CD4-positive, alpha-beta T cell treated with Interleukin-2 at 100 ng/mL for 4 hours (primary cell): ENCODE results near the gene NEK2.
"Not testable (repeated sequence)": the region's sequence is repeated elsewhere in the genome, so short reads cannot be mapped to it uniquely, and the experiment has no call there.

Source experiments
- DNase-seq: peaks from one replicate; pipeline ENCODE4 v3.0.0-alpha.2; 2020; ENCODE audit warnings: low spot score

The NEK2 gene

DNA sequence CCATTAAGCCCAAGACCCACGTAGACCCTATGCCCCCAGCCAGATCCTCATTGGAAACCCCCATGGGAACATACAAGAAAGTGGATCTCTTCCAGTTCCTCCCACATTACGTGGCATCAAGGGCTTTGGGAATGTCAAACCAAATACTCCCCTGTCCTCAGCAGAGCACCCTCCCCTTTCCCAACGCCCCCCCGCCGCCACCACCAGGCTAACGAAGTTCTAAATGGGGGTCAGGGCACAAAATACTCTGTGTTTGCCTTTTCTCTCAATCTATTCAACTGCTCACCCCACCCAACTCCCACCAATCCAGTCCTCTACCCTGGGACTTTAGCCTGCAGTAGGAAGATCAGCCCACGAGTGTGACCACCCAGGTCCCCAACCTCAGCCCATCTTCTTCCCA lies 24.5 kb downstream of the NEK2 start:
- no peak for DNase-seq

DNA sequence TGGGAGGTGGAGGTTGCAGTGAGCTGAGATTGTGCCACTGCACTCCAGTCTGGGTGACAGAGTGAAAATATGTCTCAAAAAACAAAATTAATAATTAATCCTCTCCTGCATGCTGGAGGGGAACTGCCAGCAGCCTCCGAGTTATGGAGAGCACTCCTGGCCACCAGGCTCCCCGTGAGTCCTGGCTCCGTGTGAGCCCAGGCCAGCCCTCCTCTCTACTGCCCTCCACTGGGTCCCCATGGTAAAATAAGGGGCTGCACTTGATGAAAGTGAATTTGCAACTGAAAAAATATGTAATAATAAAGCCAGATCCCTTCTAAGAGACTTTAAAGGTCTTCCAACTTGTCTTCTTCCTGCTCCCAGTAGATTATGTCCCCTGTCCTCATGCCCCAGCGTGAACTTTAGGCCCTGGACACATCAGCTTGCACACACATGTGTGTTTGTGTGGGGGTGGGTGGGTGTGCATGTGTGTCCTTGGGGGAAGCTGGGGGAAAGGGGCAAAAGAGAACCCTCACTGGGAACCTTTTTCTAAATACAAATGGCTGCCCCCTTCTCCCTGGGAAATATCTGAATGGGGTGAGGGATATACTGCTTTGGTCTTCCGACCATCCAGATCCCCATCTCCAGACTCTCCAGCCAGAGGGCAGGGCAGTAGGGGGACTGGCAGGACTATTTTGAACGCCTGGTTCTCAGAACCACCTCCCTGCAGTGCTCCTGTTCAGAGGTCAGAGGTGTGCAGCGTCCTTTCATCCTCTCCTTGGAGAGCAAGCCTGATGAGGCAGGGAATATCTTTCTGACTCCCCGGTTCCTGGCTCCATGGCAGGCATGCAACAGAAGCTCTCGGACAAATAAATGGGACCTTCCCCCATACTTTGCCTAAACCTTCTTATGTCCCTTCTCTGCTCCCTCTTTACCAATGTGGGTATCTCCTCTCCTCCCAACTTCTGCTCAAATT lies 26.2 kb downstream of the NEK2 start:
- DNase-seq, result peak; percentile 25

DNA sequence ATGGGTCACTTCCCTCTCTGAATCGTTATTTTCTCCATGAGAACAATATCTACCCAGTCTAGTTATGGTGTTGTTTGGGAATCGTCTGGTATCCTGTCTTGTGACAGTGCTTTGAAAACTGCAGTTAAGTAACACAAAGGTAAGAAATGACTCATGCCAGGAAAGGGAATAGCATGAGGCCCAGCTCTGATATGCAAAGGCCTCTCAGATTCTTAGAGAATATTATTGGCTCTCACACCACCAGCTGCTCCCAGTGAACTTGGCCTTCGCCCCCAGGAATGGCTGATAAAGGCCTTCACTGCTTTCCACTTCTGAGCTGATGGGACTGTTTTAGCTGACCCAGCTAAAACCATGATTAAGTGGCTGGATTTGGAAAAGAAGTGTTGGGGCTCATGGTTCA lies 27.1 kb downstream of the NEK2 start:
- no peak for DNase-seq

DNA sequence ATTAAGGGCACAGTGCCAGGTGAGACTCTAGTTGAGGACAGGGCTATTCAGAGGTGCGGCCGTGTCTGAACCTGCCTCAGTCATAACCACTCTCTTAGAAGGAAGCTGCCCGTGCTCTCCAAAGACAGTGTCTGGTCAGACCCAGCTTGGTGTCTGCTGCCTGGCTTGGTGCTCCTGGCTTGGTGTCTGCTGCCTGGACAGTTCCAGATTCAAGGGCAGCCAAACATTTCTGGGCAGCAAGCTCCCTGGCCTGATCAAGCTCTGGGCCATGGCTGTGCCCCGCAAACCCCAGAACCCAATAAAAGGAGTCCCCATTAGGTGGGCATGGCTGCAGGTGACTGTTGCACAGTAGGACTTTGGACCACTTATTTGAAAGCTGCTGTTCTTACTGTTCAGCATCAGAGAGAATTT lies 27.7 kb downstream of the NEK2 start:
- no peak for DNase-seq

DNA sequence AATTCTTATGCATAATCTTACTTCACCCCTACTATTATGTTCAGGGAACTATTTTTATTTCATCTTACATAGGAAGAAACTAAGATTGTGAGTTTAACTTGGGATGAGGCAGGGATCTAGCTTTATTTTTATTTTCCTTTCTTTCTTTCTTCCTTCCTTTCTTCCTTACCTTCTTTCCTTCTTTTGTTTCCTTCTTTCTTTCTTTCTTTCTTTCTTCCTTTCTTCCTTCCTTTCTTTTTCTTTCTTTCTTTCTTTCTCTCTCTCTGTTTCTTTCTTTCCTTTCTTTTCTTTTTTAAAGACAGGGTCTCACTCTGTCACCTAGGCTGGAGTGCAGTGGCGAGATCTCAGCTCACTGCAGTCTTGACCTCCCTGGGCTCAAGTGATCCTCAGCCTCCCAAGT lies 28.9 kb downstream of the NEK2 start:
- no peak for DNase-seq

GRCh38 chr1:211645601-211646000 lies 29.8 kb downstream of the NEK2 start:
- not testable (repeated sequence) for DNase-seq

- no peak for DNase-seq
Measured at GRCh38 chr1:211644653-211645052, 30.8 kb downstream of the NEK2 start.

- no peak for DNase-seq
Measured at GRCh38 chr1:211643324-211644212, 31.9 kb downstream of the NEK2 start.

- DNase-seq, result no peak
Measured at GRCh38 chr1:211642870-211643269, 32.6 kb downstream of the NEK2 start.

GRCh38 chr1:211641942-211642341 lies 33.5 kb downstream of the NEK2 start:
- DNase-seq, result no peak

DNA sequence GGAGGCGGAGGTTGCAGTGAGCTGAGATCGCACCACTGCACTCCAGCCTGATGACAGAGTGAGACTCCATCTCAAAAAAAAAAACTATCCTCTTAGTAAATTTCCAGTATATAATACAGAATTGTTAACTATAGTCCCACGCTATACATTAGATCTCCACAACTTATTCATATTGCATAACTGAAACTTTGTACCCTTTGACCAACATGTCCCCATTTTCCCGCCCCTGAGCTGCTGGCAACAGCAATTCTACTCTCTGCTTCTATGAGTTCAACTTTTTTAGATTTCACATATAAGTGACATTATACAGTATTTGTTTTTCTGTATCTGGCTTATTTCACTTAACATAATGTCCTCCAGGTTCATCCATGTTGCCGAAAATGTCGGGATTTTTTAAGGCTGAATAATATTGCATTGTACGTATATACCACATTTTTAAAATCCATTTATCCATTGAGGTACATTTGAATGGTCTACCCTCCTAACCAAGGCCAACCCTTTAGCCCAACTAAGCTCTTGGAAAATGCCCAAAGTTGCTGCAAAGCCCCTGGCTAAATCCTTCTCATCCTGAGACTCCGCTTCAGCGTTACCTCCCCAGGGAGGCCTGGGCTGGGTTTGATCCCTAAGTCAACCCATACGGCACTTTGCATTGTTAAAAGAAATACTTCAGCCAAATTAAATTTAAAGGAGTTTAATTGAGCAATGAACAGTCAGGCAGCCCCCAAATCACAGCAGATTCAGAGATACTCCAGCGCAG lies 34.2 kb downstream of the NEK2 start:
- DNase-seq, result no peak

- no peak for DNase-seq
Measured at GRCh38 chr1:211640301-211640630, 35.2 kb downstream of the NEK2 start.

DNA sequence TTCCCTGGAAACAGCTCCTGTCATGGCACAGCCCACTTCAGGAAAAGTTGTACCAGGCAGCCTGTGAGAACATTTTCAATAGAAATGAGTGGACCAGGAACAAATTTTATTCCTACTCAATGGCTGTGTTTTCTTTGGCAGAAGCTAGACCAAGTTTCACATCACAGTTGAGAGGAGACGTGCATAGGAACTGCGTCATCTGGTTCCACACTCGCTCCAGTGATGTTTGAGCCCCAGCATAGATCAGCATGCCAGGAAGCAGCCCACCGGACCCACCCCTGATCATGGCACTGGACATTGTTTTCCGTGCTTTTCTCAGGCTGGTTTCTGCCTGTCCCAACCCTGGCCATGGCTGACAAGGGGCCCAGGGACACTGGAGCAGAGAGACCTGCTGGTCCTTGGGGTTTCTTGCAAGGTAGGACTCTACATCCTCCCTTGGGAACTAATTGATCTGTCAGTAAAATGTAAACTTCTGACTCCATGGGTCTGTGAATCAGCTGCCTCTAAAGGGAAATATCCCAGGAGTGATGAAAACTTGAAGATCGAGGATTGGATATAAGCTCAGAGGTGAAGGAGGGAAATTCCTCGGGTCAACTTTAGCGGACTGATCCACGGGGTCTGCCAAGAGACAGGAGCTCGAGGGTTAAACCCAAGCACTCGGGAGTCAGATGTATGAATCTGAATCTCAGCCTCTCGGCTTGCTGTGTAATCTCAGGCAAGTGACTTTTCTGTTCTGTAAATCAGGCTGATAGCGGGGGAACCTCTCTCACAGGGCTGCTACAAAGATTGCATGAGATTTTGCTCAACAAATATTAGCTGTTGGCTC lies 35.7 kb downstream of the NEK2 start:
- no peak for DNase-seq

- DNase-seq, result no peak
Measured at GRCh38 chr1:211638689-211639101, 36.7 kb downstream of the NEK2 start.

DNA sequence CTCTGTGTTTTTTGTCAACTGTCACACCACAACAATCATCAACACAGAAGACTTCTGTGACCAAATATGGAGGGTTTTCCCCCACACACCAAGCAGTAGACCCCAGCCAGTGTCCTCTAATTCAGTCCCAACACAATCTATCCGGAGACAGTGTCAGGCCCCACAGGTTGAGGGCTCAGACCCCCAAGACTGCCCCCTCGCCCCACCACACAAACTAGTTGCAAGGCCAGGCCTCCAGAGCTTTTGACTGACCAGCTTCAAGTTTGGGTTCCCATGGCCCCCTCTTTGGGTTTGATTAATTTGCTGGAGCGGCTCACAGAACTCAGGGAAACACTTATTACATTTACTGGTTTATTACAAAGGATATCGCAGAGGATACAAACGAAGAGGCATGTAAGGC lies 37.2 kb downstream of the NEK2 start:
- no peak for DNase-seq

- DNase-seq, result no peak
Measured at GRCh38 chr1:211637066-211637465, 38.4 kb downstream of the NEK2 start.

- not testable (repeated sequence) for DNase-seq
Measured at GRCh38 chr1:211636575-211637029, 38.8 kb downstream of the NEK2 start.

- DNase-seq, result no peak
Measured at GRCh38 chr1:211635597-211636205, 39.7 kb downstream of the NEK2 start.

DNA sequence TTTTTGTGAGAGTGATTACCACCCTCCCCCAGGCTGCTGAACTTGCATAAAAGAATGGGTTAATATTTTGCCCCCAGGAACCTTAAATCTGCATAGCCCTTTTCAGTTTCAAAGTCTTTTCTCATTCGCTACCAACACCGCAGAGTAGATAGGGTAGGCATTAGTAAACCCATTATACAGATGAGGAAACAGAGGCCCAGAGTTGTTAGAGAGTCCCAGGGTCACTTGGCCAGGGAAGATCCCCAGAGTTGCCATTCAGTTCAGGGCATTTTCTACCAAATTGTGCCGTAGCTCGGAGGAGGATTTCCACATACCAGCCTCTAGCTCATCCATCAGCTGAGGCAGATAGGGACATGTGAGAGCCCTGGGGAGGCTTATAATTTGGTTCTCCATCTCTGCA lies 40.5 kb downstream of the NEK2 start:
- no peak for DNase-seq

- DNase-seq, result no peak
Measured at GRCh38 chr1:211634461-211634860, 41.0 kb downstream of the NEK2 start.

- DNase-seq, result no peak
Measured at GRCh38 chr1:211633524-211633846, 41.9 kb downstream of the NEK2 start.
